Muscle layer of duodenum (tissue), 2 donors: Measurements from ENCODE around the gene CTIF.
A peak's percentile ranks its signal among the peaks of the same experiment; 100 is the strongest.

Source experiments
- H3K27ac ChIP-seq: one replicate; pipeline ENCODE4 v1.7.0; 2013; ENCODE audit warnings: mild to moderate bottlenecking, low read length
- H3K27me3 ChIP-seq: one replicate; pipeline ENCODE4 v1.7.0; 2013; ENCODE audit warnings: low read depth, mild to moderate bottlenecking, control low read depth, low read length
- H3K36me3 ChIP-seq, 2 donors: one replicate each; pipeline ENCODE4 v1.7.0; 2013; ENCODE audit warnings: low read length in 2 of 2, control low read depth in 1 of 2, mild to moderate bottlenecking in 1 of 2; ENCODE audit not compliant: insufficient read depth in 2 of 2, control insufficient read depth in 1 of 2
- H3K4me1 ChIP-seq, 2 donors: one replicate each; pipeline ENCODE4 v1.7.0; 2013; ENCODE audit warnings: low read length in 2 of 2, mild to moderate bottlenecking in 2 of 2, control low read depth in 1 of 2, moderate library complexity in 1 of 2; ENCODE audit not compliant: insufficient read depth in 2 of 2, control insufficient read depth in 1 of 2
- H3K4me3 ChIP-seq, 2 donors: one replicate each; pipeline ENCODE4 v1.7.0; 2013; ENCODE audit warnings: low read length in 2 of 2, low read depth in 1 of 2, mild to moderate bottlenecking in 1 of 2
- H3K9me3 ChIP-seq, 2 donors: one replicate each; pipeline ENCODE4 v1.7.0; 2013; ENCODE audit warnings: low read length in 2 of 2, control low read depth in 1 of 2, mild to moderate bottlenecking in 1 of 2; ENCODE audit not compliant: control insufficient read depth in 1 of 2
- donor health status: healthy.

The CTIF gene

GRCh38 chr18:48544661-48545415, 6.0 kb downstream of the CTIF start:
- no peaks in the 10 kb centered on the region for H3K27me3 ChIP-seq
- no peak overlapping the region for H3K27ac ChIP-seq
- no peaks in the 10 kb centered on the region for H3K9me3 ChIP-seq
- H3K36me3 ChIP-seq = no peaks in the 10 kb centered on the region
- no peak overlapping the region for H3K4me3 ChIP-seq
- H3K4me1 ChIP-seq = peaks cover 33 to 55% of the 10 kb centered on the region in 2 donors

- H3K4me1 ChIP-seq = peaks cover 33 to 55% of the 10 kb centered on the region in 2 donors
- H3K36me3 ChIP-seq = no peaks in the 10 kb centered on the region
- H3K9me3 ChIP-seq = no peaks in the 10 kb centered on the region
- H3K27ac ChIP-seq = peak overlapping the region; percentile 72
- no peaks in the 10 kb centered on the region for H3K27me3 ChIP-seq
- H3K4me3 ChIP-seq = no peak overlapping the region
Measured at GRCh38 chr18:48545757-48546321, 7.0 kb downstream of the CTIF start.

GRCh38 chr18:48546396-48546795, 7.6 kb downstream of the CTIF start:
- Histone ChIP-seq H3K4me1 (peaks cover 32 to 53% of the 10 kb centered on the region in 2 donors), H3K4me3 (no peak overlapping the region), H3K9me3 (no peaks in the 10 kb centered on the region), H3K27ac (peak overlapping the region; percentile 72), H3K36me3 (no peaks in the 10 kb centered on the region), H3K27me3 (no peaks in the 10 kb centered on the region)

GRCh38 chr18:48547531-48547981, 8.7 kb downstream of the CTIF start:
- H3K4me1 ChIP-seq = peaks cover 28 to 49% of the 10 kb centered on the region in 2 donors
- no peaks in the 10 kb centered on the region for H3K27me3 ChIP-seq
- H3K4me3 ChIP-seq = no peak overlapping the region
- H3K36me3 ChIP-seq = no peaks in the 10 kb centered on the region
- H3K9me3 ChIP-seq = no peaks in the 10 kb centered on the region
- H3K27ac ChIP-seq = peak overlapping the region; percentile 72

- peak overlapping the region; percentile 72 for H3K27ac ChIP-seq
Measured at GRCh38 chr18:48548011-48548771, 9.4 kb downstream of the CTIF start.

GRCh38 chr18:48548921-48549320, 10.1 kb downstream of the CTIF start:
- peak overlapping the region; percentile 72 for H3K27ac ChIP-seq
- H3K36me3 ChIP-seq = no peaks in the 10 kb centered on the region
- no peaks in the 10 kb centered on the region for H3K27me3 ChIP-seq
- H3K4me3 ChIP-seq = no peak overlapping the region
- peaks cover 28 to 49% of the 10 kb centered on the region in 2 donors for H3K4me1 ChIP-seq
- H3K9me3 ChIP-seq = no peaks in the 10 kb centered on the region

More at GRCh38 chr18:48548011-48548771, 9.4 kb downstream of the CTIF start:
- H3K27me3 ChIP-seq = no peaks in the 10 kb centered on the region
- no peaks in the 10 kb centered on the region for H3K36me3 ChIP-seq
- no peak overlapping the region for H3K4me3 ChIP-seq
- H3K4me1 ChIP-seq = peaks cover 28 to 49% of the 10 kb centered on the region in 2 donors
- no peaks in the 10 kb centered on the region for H3K9me3 ChIP-seq

- H3K27me3 ChIP-seq = no peaks in the 10 kb centered on the region
Measured at GRCh38 chr18:48550101-48550729, 11.4 kb downstream of the CTIF start.

GRCh38 chr18:48551100-48551499, 12.3 kb downstream of the CTIF start:
- no peaks in the 10 kb centered on the region for H3K9me3 ChIP-seq
- H3K4me1 ChIP-seq = peaks cover 17 to 28% of the 10 kb centered on the region in 2 donors
- no peak overlapping the region for H3K27ac ChIP-seq
- H3K27me3 ChIP-seq = no peaks in the 10 kb centered on the region
- no peak overlapping the region for H3K4me3 ChIP-seq
- H3K36me3 ChIP-seq = no peaks in the 10 kb centered on the region

More at GRCh38 chr18:48550101-48550729, 11.4 kb downstream of the CTIF start:
- Histone ChIP-seq H3K9me3 (no peaks in the 10 kb centered on the region), H3K27ac (no peak overlapping the region), H3K4me3 (no peak overlapping the region), H3K36me3 (no peaks in the 10 kb centered on the region), H3K4me1 (peaks cover 26 to 37% of the 10 kb centered on the region in 2 donors)

GRCh38 chr18:48552130-48552529, 13.3 kb downstream of the CTIF start:
- Histone ChIP-seq H3K27ac (no peak overlapping the region), H3K4me3 (no peak overlapping the region), H3K27me3 (no peaks in the 10 kb centered on the region), H3K9me3 (no peaks in the 10 kb centered on the region), H3K4me1 (peaks cover 9 to 24% of the 10 kb centered on the region in 2 donors), H3K36me3 (no peaks in the 10 kb centered on the region)

- Histone ChIP-seq H3K27ac (no peak overlapping the region), H3K4me1 (peaks cover 2 to 13% of the 10 kb centered on the region in 2 donors), H3K9me3 (no peaks in the 10 kb centered on the region), H3K4me3 (no peak overlapping the region), H3K27me3 (no peaks in the 10 kb centered on the region), H3K36me3 (no peaks in the 10 kb centered on the region)
Measured at GRCh38 chr18:48553236-48553635, 14.4 kb downstream of the CTIF start.
